IPS DF 6.9 (cell line): ENCODE results near the gene RASL10B.

ENCODE experiments used
- DNase-seq: peaks from one replicate; pipeline ENCODE4 v3.0.0-alpha.2; 2013; ENCODE audit warnings: low read depth, low spot score
- H3K27ac ChIP-seq: one replicate; pipeline ENCODE4 v1.5.1; 2013; ENCODE audit warnings: low read length, control low read depth
- H3K27me3 ChIP-seq: 2 replicates; pipeline ENCODE4 v1.6.1; 2013; ENCODE audit warnings: mild to moderate bottlenecking, low read length; ENCODE audit not compliant: control insufficient read depth, insufficient read depth
- H3K36me3 ChIP-seq: 2 replicates; pipeline ENCODE4 v1.6.1; 2013; ENCODE audit warnings: low read length; ENCODE audit not compliant: control insufficient read depth, insufficient read depth
- H3K4me1 ChIP-seq: 2 replicates; pipeline ENCODE4 v1.6.1; 2013; ENCODE audit warnings: low read length; ENCODE audit not compliant: control insufficient read depth, insufficient read depth
- H3K4me3 ChIP-seq: 2 replicates; pipeline ENCODE4 v1.5.1; 2013; ENCODE audit warnings: mild to moderate bottlenecking, low read length
- H3K9me3 ChIP-seq: 2 replicates; pipeline ENCODE4 v1.6.1; 2013; ENCODE audit warnings: low read length, inconsistent platforms; ENCODE audit not compliant: control insufficient read depth, insufficient read depth
- WGBS: extraction: QIAGEN DNeasy Blood & Tissue Kit; methylation state at CpG from one replicate; pipeline ENCODE4 v1.1.7; 2013; ENCODE audit warnings: mixed read lengths, missing lambda C conversion rate; ENCODE audit not compliant: insufficient read length, insufficient coverage; 5-methylcytosine and 5-hydroxymethylcytosine counted together

Gene RASL10B

DNA sequence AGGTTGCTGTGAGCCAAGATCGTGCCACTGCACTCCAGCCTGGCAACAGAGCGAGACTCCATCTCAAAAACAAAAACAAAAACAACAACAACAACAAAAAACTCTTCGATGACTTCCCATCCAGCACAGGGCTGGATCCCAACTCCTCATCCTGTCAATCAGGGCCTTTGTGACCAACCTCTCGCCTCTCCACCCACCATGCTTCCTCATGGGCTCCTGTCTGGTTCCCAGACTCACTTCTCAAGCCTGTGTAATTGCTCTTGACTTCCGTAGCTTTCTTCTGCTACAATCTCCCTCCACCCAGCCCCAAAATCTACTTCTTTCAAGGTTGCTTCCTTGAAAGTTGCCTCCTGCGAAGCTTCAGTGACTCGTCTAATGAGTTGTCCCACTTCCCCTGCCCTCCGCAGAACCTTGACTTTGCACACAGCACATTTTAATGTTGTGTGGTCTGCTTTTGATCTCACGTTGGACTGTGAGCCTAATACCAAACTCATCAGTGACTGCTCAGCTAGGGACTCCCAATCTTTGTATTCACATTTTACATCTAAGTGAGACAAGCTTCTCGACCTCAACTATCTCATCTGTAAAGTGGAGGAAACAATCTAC is 936 bp upstream of the RASL10B start:
- no peaks in the 10 kb centered on the region for H3K36me3 ChIP-seq
- H3K27ac ChIP-seq: no peak overlapping the region
- no peaks in the 10 kb centered on the region for H3K27me3 ChIP-seq
- no peak overlapping the region for H3K4me3 ChIP-seq
- H3K4me1 ChIP-seq: peaks cover 6% of the 10 kb centered on the region
- WGBS: no CpG with 5 or more reads among the region's 10 CpGs
- no peaks in the 10 kb centered on the region for H3K9me3 ChIP-seq
- DNase-seq: no peak

DNA sequence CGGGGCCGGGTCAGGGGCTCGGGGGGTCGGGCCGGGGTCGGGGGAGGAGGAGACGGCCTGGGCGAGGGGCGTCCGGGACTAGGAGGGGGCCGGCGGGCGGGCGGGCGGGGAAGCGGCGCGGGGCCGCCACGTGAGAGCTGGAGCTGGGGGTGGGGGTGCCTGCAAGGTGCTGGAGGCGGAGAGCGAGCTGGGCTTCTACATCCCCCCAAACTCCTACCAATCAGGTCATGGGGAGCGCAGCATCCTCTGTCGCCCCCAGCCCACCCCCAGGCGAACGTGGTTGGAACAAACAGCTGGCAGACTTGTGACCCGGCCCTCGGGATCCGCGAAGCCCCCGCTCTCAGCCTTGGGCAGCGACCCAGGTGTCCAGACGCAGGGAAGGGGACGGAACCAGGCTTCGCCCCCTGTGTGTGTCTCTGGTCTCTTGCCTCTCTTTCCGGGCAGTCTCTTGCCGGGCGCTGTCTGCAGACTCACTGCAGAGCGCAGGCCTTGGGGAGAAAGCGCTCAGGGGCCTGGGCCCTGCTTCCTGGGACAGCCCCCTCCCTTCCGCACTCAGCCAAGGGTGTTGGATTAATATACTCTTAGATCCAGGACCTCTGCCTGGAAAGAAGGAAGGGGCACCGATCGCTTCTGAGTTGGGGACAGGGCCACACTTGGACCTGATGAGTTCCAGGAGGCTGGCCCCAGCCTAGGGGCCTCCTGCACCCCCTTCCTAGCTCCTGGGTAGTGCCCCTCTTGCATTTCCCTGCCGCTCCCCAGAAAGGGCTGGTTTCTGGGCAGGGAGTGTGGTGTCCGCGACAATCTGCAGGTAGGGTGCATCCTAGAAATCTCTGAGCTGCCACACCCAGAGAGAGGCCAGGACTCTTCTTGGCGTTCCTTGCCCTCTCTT is 722 bp downstream of the RASL10B start:
- Histone ChIP-seq H3K4me3 (peak overlapping the region; percentile 77), H3K27me3 (no peaks in the 10 kb centered on the region), H3K27ac (no peak overlapping the region), H3K9me3 (no peaks in the 10 kb centered on the region), H3K4me1 (peaks cover 6% of the 10 kb centered on the region), H3K36me3 (no peaks in the 10 kb centered on the region)
- no CpG with 5 or more reads among the region's 47 CpGs for WGBS
- DNase-seq: no peak

DNA sequence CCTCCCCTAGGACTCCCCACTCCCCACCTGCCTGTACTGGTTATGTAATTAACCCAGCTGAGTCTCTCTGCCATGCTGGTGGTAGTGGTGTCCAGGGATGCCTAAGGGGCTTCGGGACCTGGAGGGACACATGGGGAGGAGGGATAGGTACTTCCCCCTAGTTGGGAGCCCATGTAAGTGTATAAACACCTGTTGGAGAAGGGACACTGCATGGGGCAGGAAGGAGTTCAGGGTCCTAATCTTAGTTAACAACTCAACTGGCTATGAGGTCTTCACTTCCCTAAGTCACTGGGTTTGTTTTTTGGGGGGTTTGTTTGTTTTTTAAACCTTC is 1.3 kb downstream of the RASL10B start:
- no peaks in the 10 kb centered on the region for H3K9me3 ChIP-seq
- no peak overlapping the region; the same call in 1 of the 2 replicates for H3K4me3 ChIP-seq
- no CpG with 5 or more reads among the region's 1 CpG for WGBS

DNA sequence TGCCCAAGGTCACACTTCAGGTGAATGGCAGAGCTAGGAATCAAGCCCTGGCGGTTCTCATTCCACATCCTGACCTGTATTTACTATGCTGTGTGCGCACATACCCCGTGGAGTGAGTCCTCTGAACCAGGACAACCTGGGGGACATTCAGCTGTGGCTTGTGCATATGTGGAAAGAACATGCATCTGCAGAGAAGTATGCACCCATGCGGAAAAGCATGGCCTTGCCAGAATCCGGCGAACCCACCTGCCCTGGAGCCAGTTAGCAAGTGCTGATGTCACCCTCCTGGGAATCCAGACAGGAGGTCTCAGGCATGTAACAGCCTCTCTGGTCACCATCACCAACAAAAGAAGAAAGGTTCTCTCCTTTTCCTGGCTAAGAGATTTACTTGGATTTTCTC is 1.9 kb downstream of the RASL10B start:
- Histone ChIP-seq H3K9me3 (no peaks in the 10 kb centered on the region), H3K27me3 (no peaks in the 10 kb centered on the region), H3K27ac (no peak overlapping the region), H3K4me3 (no peak overlapping the region), H3K36me3 (no peaks in the 10 kb centered on the region), H3K4me1 (peaks cover 6% of the 10 kb centered on the region)
- no CpG with 5 or more reads among the region's 6 CpGs for WGBS
- no peak for DNase-seq

More for the DNA sequence above, 1.3 kb downstream of the RASL10B start:
- Histone ChIP-seq H3K4me1 (peaks cover 6% of the 10 kb centered on the region), H3K27me3 (no peaks in the 10 kb centered on the region), H3K36me3 (no peaks in the 10 kb centered on the region), H3K27ac (no peak overlapping the region)
- DNase-seq: no peak

DNA sequence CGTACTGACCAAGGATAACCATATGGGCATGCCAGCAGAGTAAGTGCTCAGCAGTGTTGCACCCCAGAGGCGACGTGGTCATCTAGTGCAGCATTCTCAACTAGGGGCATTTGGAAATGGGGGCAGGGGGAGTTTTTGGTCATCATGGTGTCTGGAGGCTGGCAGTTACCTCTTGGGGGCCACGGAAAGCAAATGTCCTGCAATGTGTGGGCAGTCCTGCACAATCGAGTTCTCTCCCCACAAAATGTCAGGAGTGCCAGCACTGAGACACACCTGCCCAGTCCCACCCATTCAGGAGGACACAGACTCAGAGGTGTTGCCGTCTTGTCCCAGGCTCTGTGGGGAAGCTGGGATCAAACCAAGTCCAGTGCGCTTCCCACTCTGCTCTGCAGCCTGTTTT is 3.0 kb downstream of the RASL10B start:
- H3K27ac ChIP-seq: no peak overlapping the region
- no peaks in the 10 kb centered on the region for H3K9me3 ChIP-seq
- no CpG with 5 or more reads among the region's 7 CpGs for WGBS
- H3K27me3 ChIP-seq: no peaks in the 10 kb centered on the region; the same call in 1 of the 2 replicates
- H3K4me1 ChIP-seq: peaks cover 4% of the 10 kb centered on the region
- no peak overlapping the region for H3K4me3 ChIP-seq
- H3K36me3 ChIP-seq: no peaks in the 10 kb centered on the region
- DNase-seq: no peak

DNA sequence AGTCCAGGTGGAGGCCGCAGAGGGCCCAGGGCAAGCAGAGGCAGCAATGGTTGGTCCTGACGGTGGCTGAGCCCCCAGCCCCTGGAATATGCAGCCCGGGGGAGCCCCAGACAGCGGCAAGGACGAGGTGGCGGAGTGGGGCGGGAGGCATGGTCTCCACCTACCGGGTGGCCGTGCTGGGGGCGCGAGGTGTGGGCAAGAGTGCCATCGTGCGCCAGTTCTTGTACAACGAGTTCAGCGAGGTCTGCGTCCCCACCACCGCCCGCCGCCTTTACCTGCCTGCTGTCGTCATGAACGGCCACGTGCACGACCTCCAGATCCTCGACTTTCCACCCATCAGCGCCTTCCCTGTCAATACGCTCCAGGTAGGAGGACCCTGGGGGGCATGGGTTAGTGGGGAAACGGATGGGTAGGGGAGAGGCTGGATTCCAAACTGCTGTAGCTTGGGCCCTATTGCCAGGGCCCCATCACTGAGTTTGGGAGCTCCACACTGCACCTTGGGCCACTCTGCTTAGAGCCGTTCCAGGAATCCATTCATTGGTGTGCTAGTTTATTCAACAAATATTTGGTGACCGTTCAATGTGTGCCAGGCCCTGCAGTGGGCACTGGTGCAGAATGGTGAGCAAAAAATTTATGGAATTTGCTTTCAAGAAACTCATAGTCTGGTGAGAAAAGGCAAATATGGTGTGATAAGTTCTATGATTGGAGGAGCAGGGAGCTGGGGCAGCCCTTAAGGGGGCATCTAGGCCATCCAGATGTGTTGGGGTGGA is 3.8 kb downstream of the RASL10B start:
- Histone ChIP-seq H3K27ac (no peak overlapping the region), H3K4me3 (no peak overlapping the region), H3K9me3 (no peaks in the 10 kb centered on the region), H3K27me3 (peaks cover 6% of the 10 kb centered on the region; the same call in 1 of the 2 replicates), H3K36me3 (no peaks in the 10 kb centered on the region), H3K4me1 (peaks cover 4% of the 10 kb centered on the region)
- no CpG with 5 or more reads among the region's 29 CpGs for WGBS
- DNase-seq: no peak

DNA sequence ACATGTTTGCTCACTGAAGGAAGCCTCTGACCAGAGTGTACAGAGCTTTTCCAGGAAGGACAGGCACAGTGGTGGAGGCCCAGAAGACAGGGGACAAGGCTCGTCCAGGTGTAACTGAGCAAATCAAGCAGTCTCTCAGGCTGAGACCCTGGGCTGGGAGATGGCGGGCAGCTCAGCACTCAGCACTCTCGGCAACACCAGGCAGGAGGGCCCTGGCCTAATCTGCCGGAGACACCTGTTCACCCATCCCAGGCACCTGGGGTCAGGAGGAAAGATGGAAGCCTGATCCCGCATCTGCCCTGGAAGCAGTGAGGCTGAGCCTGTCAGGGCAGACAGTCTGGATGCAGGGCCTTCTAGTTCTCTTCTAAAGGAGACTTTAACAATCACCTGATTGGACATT is 4.8 kb downstream of the RASL10B start:
- Histone ChIP-seq H3K27ac (no peak overlapping the region), H3K27me3 (peaks cover 14% of the 10 kb centered on the region), H3K4me1 (peaks cover 4% of the 10 kb centered on the region; the same call in 1 of the 2 replicates), H3K9me3 (peaks cover 1% of the 10 kb centered on the region; the same call in 1 of the 2 replicates), H3K4me3 (no peak overlapping the region), H3K36me3 (no peaks in the 10 kb centered on the region)
- no CpG with 5 or more reads among the region's 5 CpGs for WGBS
- DNase-seq: no peak

DNA sequence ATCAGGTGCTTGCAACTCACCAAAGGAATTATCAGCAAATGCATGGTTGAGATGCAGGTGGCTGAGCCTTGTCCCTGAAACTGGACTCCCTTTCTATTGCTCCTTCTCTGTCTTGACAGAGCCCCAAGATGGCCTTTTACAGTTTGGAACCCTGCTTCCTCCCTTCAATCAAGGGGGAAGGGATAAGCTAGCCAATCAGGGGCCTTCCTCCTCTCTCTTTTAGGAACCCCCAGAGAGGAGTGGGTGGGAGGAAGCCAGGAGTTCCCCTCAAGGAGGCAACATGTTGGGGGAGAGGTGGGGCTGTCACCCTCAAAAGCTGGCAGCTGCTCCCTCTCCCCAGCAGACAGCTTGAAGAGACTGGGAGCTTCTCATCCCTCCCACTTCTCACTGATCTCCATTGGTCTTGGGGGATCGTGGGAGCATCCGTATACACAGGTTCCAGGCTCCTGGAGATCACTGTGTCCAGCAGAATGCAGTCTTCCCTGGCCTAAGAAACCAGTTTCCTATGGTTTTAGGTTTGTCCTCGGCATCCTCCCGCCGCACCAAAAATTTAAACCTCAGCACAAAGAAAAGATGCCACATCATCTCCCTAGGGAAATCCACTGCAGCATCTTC is 7.2 kb downstream of the RASL10B start:
- H3K27ac ChIP-seq: no peak overlapping the region
- WGBS: no CpG with 5 or more reads among the region's 5 CpGs
- H3K4me3 ChIP-seq: no peak overlapping the region; the same call in 1 of the 2 replicates
- H3K27me3 ChIP-seq: peaks cover 22% of the 10 kb centered on the region
- no peak for DNase-seq
- peaks cover 1% of the 10 kb centered on the region; the same call in 1 of the 2 replicates for H3K9me3 ChIP-seq
- peaks cover 5% of the 10 kb centered on the region for H3K4me1 ChIP-seq
- H3K36me3 ChIP-seq: no peaks in the 10 kb centered on the region

DNA sequence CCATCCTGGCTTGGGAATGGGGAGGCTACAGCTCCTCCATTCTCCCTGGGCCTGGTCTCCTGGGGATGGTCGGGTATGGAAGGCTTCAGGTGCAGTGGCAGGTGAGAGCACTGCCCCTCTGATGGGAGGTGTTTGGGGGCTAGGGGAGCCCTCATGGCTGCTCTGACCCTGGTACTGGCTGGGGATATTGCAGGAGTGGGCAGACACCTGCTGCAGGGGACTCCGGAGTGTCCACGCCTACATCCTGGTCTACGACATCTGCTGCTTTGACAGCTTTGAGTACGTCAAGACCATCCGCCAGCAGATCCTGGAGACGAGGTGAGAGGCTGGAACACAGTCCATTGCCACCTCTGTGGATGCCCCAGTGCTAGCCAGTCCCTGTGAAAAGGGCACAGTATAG is 8.8 kb downstream of the RASL10B start:
- no peak overlapping the region for H3K27ac ChIP-seq
- no peak overlapping the region for H3K4me3 ChIP-seq
- no CpG with 5 or more reads among the region's 7 CpGs for WGBS
- no peaks in the 10 kb centered on the region for H3K36me3 ChIP-seq
- H3K4me1 ChIP-seq: peaks cover 6% of the 10 kb centered on the region
- H3K27me3 ChIP-seq: peaks cover 22% of the 10 kb centered on the region
- no peak for DNase-seq
- peaks cover 1% of the 10 kb centered on the region; the same call in 1 of the 2 replicates for H3K9me3 ChIP-seq
